CD4-positive, alpha-beta T cell treated with Interferon gamma for 1 hour (primary cell): ENCODE results near the gene ATP8B4.
"Not testable (repeated sequence)": the region's sequence is repeated elsewhere in the genome, so short reads cannot be mapped to it uniquely, and the experiment has no call there.

Experiments
- DNase-seq: peaks from one replicate; pipeline ENCODE4 v3.0.0-alpha.2; 2020

The ATP8B4 gene

DNA sequence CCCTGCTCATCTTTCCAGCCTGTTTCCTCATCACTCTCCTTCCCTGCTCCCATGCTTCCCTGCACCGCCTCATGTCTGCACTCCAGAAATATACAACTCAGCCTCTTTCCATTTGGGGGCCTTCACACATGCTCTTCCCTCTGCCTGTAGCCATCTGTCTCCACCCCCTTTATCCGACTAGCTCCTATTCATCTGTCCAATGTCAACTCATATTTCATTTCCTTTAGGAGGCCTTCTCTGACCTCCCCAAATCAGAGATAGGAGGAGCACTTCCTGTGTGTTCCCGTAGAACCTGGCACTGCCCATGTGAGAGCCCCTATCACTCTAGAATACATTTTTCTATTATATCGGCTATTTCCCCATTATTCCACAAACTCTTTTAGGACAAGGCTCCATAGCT is 10.6 kb downstream of the ATP8B4 start:
- no peak for DNase-seq

DNA sequence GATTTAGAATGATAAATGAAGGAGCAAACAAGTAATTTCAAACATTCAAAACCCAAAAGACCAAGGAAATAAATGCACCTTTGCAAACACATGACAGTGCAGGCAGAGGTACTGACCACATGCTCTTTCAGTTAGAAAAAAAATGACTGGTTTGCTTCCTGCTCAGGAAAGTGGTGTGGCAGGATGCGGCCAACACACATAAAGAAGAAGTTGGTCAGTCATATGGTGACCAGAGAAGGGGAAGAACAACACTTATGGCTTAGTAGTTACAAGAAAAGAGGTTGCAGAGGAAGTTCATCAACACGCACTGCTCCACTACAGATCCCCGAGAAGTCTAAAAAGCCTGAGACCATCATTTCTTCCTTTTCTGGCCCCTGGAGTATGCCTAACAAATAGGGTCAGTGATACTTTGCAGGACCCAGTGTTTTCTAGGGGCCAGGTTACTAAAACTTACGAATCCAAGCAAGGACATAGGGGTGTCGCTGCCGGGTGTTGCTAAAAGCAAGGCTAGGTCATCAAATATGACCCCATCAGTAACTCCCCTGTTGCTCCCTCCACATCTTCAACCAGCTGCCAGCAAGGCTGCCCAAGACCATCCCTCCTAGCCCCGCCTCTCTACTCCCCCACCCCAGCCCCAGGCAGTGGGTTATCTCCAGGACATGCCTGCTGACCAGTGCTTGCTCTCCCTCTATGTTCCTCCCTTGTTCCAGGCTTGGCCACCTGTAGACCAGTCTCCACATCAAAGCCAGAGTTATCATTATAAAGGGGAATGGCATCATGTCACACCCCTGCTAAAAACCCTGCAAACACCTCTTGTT is 11.2 kb downstream of the ATP8B4 start:
- peak; percentile 58 for DNase-seq

DNA sequence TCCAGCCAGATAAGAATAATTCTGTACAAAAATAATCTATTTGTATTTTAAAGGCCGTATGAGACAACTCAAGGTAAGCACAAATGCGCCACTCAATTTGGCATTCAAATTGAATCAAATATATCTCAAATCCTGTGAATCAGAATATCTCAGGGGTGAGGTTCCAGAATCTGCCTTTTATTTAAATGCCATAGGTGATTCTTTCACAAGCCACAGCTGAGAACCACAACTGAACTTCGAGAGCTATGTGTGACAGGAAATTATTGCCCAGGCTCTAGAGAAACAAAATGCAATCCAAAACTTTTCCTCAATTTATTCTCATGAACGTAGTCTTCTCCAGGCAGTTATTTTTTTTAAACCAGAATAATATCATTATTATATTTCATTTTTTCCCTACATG is 11.9 kb downstream of the ATP8B4 start:
- DNase-seq, result no peak

DNA sequence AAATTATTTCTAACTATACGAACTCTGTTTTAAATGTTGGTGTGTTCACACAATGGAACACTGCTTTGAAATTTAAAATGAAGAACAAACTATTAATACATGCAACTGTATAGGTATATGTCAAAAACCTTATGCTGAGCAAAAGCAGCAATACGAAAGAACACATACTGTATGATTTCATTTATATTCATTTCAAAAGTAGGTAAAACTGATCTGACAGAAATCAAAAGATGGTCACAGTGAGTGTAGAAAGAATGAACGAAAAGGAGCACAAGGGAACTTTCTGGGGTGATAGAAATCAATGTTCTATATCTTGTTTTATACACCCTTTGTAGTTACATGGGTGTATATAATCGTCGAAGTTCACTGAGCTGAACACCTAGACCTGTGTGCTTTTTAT is 12.6 kb downstream of the ATP8B4 start:
- no peak for DNase-seq

DNA sequence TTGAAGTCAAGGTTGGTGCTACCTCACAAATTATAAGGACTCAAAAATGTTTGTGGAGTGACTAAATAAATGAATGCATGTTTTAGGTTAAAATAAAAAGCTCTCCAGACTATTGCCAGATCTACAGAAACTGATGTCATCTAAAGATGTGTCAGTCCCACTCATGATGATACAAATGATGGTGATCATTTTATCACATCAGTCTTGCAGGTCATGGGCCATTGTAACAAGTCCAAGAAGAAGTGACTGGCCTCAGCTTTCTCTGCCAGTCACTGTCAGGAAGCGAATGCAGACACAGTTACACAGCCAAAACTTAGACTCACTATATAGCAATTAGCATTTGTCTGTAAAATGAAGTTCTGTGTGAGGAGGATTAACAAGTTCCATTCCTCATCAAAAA is 18.5 kb downstream of the ATP8B4 start:
- no peak for DNase-seq

DNA sequence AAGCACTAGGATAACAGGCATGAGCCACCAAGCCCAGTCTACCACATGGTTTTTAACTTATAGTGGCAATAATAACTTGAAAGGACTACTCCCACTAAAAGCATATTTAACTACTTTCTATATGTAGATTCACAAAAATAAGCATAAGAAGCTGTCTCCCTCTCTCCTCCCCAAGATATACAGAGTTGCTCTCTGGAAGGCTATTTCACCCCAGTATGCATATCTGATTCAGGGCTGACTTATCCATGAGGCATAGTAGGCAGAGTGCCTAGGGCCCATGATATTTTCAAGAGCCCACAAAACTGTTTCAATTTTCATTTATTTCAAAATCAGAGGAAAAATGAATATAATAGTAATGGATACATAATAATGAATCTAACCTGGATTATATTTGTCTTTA is 20.5 kb downstream of the ATP8B4 start:
- no peak for DNase-seq

DNA sequence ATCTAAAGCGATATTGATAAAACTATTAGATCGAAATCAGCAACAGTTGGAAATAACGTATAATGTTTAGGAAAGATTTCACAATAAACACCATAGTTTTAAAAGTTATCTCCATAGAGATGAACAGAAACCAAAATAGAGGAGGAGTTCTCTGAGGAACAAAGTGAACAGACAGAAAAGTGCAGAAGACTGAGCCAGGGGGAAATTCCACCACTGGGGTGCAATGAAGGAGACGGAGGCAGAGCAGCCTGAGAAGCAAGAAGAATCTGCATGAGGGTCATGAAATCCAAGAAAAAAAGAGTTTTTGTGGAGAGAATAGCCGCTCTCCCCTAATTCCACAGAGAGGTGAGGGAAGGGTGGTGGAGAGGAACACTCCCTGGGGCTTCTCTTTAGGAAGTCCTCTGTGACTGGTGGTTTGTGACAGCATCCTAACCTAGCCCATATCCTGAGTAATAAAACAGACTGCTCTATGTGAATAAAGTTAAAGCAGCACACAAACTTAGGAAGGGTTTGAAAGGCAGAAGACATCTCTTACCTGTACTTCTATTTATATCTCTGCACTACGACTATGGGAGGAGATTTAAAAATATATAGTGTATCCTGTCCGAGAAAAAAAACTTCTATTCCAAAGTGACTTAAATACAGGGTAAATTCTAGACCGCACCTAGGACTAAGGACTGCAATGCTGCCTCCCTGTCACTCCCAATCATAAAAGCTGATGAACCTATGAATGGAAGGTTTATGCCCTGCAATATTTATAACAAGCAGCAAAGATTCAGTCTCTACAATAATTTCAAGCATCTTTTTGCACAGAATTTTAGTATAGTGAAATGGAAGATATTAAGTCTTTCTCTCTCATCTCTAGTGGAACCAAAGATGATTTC is 22.9 kb downstream of the ATP8B4 start:
- DNase-seq, result peak; percentile 18

DNA sequence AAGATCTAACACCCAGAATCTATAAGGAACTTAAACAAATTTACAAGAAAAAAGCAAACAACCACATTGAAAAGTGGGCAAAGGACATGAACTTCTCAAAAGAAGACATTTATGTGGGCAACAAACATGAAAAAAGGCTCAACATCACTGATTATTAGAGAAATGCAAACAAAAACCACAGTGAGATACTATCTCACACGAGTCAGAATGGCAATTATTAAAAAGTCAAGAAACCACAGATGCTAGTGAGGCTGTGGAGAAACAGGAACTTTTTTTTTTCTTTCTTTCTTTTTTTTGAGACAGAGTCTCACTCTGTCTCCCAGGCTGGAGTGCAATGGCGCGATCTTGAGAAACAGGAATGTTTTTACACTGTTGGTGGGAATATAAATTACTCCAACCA is 29.6 kb downstream of the ATP8B4 start:
- not testable (repeated sequence) for DNase-seq

DNA sequence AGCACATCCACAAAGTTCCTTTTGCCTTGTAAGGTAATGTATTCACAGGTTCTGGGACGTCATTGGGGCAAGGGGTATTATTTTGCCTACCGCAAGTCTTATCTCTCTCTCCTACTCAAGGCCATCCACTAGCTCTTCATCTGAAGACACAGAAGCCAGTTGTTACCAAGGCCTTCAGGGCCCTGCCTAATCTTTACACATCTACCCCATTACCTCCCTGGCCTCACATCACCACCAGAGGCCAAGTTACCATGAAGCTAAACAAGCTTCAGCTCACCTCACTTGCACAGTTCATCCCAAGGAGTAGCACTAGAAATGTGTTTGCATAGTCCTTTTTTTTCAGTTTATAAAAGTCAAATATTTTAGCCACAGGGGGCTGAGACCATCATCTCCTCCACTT is 34.1 kb downstream of the ATP8B4 start:
- no peak for DNase-seq

DNA sequence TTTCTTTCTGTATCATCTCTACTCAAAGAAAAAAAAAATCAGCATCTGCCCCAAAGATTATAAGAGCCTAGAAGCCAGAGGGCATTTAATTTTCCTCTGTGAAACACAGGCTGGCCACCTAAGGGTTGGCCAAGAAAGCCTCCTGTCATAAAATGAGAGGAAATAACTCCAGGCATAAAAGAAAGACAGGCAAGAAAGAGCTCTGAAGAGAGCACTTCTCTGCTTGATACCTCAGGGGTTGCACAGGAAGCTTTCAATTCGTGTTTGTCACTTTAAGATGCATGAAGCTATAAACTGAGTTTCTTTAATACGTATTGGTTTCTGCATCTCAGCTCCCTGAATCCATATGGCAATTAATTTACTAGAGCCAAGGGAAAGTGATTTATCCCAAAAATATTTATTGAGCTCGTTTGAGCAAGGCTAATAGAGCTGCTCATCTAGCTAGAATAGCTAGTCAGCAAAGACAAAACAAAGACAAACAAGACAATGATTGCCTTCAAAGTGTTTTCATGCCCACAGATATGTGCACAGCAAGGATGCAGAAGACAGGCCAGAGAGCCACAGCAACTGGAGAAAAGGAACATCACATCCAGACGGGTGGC is 35.5 kb downstream of the ATP8B4 start:
- DNase-seq, result no peak

DNA sequence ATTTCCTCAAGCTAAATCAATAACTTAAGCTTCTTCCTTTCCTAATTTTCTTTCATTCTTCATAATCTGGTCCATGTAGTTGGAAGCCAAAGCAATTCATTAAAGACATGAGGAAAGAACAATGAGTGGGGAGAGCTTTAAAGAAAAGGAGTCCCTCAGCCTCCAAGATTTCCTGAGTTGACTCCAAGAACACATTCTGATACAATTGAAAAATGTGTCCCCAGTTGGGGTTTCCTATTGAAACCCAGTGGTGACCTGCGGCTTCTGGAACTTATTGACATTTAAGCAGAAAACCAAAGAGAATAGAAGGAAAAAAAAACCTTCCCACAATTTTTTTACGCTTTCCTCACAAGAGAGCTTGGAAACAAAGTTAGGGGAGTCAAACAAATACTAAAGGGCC is 37.0 kb downstream of the ATP8B4 start:
- DNase-seq, result no peak

DNA sequence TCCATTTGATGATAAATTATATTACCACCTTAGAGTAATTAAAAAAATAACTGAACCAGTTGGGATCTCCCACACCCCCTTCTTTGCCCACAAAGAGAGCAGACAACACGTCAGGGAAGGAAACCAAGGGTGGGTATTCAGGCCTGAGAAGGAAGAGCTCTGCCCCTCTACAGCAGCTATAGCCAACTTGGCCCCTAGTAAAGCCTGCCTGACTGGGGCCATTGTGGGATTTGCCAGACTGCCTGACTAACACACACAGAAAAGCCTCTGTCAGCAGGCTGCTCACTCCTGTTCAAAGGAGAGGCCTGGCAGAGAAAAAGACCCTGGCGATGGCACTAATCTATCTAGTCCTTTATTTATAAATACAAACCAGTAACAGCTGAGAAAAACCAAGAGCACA is 41.4 kb downstream of the ATP8B4 start:
- no peak for DNase-seq

DNA sequence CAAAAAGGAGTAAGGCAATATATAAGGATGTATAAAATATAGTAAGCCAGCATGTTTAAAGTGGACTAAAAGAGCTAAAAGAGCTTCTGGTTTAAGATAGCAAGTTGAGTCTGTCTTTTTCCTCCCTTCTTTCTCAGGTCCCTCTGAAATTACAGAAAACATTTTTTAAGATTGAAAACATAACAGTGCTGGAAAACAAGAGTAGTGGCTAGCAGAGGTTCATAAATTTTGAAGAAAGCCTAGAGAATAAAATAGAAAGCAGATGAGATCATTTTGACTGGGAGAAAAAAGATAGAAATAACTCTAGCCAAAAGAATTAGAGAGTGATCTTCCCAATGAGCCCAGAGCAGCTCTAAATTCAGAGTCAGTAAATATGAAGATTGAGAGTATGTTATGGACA is 41.9 kb downstream of the ATP8B4 start:
- DNase-seq, result no peak

DNA sequence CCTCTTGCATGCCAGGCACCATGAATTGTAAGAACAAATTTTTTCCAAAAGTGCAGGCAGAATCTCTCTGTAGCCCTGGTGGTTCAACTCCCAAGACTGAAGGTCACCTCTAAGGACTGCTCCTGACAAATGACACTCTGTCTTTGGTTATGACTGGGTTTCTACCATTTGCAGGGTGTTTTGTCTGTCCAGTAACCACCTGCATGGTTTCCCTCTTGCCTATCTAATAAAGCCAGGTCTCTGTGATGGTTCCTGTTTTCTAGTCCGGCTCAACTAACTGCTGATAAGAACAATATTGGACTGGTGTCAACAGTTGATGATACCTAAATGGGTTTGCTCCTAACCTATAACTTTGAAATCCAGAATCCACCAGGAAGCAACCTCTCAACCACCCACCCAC is 43.7 kb downstream of the ATP8B4 start:
- DNase-seq, result no peak

DNA sequence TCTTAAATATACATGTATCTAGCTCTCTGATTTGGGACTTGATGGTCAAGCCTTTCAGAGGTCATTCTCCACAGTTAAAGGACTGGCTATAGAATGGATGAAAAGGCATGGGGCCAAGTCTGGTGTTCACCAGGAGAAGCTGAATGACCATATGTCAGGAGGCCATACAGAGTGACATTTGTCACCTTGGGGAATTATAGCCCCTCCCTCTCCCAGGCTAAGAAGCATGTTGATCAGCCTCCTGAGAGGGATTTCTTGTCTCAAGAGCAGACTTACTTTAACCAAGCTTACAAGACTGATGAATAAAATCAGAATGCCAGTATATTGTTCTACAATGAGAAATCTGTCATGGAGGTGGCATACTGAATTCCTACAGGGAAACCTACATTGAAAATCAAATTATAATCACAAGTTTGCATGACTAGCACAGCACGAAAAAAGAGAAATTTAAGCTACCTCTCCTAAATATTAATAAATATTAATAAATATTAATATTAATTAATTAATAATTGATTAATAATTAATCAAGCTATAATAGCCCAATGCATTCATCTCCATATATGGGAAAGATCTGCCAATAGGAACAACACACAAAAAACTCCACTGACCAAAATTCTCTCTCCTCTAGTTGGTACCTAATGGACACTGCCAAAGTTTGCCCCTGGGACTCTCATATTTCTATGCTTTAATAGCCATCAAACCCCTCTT is 47.3 kb downstream of the ATP8B4 start:
- no peak for DNase-seq

DNA sequence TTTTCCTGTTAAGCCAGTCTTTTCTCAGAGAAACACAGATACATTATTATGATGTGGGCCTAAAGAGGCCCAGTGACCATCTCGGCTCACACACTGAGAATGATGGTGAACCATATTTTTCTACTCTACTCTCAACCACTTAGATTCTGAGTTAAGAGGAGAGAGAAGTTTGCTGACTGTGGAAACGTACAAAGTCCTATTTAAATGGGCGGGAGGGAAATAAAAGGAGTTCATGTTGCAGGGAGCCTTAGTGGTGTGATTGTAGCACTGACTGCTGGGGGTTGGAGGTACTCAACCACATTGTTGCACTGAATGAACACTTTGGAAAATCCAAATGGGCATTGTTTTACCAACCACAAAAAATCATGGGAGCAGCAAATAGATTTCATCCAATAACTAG is 51.0 kb downstream of the ATP8B4 start:
- no peak for DNase-seq

DNA sequence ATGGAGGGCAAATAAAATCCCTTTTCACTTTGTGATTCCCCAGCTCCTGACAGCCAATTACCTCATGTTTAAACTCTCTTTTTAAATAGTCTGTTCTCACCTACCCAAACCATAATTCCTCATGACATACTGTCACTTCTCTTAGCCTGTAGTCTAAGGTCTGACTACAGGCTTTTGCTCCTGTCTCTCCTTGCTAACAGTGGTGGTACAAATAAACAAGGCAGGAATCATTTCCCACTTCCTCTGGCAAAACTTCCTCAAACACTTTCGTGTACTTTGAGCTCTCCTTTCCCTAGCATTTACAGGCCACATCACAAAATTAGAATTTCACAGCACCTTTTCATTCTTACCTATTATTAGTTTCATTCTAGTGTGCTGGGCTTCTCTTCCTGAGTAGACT is 51.8 kb downstream of the ATP8B4 start:
- DNase-seq, result no peak

DNA sequence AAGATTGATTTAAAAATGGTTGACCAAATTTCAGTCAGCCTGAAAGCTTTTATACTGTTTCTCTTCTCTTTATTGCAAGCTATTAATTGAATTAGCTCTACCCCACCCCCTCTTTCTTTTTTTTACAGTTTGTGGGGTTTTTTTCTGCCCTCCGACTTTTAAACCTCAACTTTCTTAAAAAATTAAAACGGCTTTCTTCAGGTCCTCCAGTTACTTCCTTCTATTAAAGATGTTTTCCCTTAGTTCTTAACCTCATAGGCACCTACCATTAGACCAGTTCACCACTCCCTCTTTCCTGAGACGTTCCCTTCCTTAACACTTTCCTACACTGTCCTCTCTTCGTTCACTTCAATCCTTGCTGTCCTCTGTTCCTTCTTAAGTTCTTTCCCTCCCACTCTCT is 52.4 kb downstream of the ATP8B4 start:
- DNase-seq, result no peak

DNA sequence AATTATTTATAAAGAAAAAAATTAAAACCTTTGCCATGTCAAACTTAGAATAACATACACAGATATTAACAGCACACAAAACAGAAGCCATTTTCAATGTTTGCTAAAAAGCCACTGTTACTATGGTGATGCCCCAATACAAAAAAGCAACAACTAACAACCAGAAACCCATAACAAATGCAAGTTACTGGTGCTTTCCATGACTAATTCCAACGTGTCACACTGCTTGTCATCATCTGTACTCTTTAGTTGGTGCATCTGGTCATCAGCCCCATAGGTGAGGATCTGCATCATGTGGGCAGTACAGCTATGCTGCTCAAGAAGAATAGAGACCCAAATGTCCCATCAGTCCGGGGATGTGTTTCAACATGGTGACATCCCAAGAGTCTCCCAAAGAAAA is 52.8 kb downstream of the ATP8B4 start:
- peak; percentile 62 for DNase-seq

DNA sequence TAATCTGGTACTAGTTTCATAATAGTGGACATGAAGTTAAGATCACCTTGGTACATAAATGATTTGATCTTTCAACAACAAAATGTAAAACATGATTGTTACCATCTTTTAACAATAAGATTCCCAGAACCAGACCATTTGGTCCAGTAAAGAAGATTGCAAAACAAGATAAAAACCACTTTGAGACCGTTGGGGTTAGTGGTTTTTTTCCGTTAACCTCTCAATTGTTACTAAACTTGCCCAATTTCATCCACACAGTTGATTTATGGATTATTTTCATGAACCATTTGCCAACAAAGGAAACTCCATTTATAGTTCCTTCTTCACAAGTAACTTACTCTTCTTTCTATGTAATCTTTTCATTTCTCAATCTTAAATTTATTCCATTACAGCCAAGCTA is 53.8 kb downstream of the ATP8B4 start:
- no peak for DNase-seq

DNA sequence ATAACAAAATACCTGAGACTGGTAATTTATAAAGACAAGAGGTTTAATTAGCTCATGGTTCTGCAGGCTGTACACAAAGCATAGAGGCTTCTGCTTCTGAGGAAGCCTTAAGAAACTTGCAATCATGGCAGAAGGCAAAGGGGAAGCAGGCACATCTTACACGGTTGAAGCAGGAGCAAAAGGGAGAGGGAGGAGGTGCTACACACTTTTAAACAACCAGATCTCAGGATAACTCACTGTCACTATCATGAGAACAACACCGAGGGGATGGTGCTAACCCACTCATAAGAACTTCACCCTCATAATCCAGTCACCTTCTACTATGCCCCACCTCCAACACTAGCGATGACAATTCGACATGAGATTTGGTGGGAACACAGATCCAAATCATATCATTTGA is 54.4 kb downstream of the ATP8B4 start:
- DNase-seq, result peak; percentile 6

DNA sequence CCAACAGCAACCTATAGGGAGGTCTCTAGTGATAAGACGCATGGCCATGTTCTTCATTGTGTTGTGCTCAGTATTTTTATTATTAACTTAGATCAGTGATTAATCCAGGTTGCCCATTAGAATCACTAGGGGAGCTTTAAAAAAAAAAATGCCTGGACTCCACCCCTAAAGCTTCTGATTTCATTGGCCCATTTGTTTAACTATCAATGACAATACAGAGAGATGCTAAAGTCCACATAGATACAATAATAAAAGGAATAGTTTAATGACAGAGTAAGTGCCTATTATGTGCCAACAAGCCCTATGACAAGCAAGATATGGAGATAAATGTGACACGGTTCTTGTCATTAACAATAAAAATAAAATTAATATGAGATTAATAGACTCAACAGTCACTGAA is 55.8 kb downstream of the ATP8B4 start:
- DNase-seq, result no peak

DNA sequence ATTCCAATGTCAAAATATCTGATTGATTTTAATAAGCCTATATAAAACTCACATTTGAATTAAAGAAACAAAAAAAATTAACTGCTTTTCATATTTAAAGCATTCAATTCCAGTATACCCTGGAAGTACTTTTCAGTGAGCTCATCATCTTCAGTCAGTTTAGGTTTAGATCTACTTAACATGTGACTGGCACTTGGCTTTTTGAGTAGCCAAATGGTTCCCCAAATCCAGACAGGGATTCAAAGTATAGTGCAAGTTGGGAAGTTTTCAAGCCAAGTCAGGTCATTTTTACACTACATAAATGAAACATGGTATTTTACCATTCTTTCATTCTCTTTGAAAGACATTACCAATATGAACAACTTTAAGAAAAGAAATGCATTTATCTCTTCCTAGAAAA is 57.5 kb downstream of the ATP8B4 start:
- DNase-seq, result no peak
